ENCODE results near the gene NBAS. TPM values are rescaled to one million over a fixed set of nuclear protein-coding genes. Genes with fewer than 3 reads are reported as not detected.

Gene NBAS
- total and polyA plus RNA-seq, 2 of the 13 experiments (the other 11 are each of a cell fraction or from before 2014, with no cell fraction given) = 33.6 to 58.7 TPM

DNA sequence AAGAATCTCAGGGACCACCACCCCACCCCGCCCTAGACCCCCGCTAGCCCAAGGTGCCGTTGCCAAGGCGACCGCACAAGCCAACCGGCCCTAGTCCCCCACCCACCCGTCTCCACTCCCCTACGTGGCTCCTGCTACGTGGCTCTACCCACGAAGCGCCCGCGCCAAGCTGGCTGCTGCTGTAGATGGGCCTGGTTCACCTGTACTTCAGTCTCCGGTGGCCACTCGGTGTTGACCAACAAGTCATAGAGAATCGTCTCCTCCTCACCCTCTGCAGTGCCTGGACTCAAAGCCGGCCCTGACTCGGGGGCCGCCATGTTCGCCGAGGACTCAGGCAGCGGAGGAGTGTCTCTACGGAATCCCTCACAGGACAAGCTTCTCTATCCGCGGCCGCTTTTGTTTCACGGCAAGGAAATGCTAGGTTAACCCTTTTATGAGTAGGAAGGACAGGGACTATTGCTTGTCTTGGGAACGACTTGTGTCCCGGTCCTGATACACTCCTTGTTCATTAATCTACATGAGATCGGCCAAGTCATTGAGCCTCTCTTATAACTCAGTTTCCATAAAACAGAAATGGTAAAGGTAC, at the start of gene NBAS (continued):
- TF ChIP-seq ZNF235 (CRISPR knock-in tag; IDR thresholded peaks at IDR 0.05; ENCODE audit: borderline replicate concordance) = 0 out of 2 replicates have a peak, but pooled peaks have one; percentile 74
- TF ChIP-seq ZNF768 (CRISPR knock-in tag; IDR thresholded peaks at IDR 0.05) = peak; percentile 31
- TF ChIP-seq, protein P1, sequence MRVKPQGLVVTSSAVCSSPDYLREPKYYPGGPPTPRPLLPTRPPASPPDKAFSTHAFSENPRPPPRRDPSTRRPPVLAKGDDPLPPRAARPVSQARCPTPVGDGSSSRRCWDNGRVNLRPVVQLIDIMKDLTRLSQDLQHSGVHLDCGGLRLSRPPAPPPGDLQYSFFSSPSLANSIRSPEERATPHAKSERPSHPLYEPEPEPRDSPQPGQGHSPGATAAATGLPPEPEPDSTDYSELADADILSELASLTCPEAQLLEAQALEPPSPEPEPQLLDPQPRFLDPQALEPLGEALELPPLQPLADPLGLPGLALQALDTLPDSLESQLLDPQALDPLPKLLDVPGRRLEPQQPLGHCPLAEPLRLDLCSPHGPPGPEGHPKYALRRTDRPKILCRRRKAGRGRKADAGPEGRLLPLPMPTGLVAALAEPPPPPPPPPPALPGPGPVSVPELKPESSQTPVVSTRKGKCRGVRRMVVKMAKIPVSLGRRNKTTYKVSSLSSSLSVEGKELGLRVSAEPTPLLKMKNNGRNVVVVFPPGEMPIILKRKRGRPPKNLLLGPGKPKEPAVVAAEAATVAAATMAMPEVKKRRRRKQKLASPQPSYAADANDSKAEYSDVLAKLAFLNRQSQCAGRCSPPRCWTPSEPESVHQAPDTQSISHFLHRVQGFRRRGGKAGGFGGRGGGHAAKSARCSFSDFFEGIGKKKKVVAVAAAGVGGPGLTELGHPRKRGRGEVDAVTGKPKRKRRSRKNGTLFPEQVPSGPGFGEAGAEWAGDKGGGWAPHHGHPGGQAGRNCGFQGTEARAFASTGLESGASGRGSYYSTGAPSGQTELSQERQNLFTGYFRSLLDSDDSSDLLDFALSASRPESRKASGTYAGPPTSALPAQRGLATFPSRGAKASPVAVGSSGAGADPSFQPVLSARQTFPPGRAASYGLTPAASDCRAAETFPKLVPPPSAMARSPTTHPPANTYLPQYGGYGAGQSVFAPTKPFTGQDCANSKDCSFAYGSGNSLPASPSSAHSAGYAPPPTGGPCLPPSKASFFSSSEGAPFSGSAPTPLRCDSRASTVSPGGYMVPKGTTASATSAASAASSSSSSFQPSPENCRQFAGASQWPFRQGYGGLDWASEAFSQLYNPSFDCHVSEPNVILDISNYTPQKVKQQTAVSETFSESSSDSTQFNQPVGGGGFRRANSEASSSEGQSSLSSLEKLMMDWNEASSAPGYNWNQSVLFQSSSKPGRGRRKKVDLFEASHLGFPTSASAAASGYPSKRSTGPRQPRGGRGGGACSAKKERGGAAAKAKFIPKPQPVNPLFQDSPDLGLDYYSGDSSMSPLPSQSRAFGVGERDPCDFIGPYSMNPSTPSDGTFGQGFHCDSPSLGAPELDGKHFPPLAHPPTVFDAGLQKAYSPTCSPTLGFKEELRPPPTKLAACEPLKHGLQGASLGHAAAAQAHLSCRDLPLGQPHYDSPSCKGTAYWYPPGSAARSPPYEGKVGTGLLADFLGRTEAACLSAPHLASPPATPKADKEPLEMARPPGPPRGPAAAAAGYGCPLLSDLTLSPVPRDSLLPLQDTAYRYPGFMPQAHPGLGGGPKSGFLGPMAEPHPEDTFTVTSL (CRISPR knock-in tag; IDR thresholded peaks at IDR 0.05; ENCODE audit: borderline replicate concordance) = peak; percentile 55; the same call in 1 of the 2 replicates
- TF ChIP-seq, protein P2, sequence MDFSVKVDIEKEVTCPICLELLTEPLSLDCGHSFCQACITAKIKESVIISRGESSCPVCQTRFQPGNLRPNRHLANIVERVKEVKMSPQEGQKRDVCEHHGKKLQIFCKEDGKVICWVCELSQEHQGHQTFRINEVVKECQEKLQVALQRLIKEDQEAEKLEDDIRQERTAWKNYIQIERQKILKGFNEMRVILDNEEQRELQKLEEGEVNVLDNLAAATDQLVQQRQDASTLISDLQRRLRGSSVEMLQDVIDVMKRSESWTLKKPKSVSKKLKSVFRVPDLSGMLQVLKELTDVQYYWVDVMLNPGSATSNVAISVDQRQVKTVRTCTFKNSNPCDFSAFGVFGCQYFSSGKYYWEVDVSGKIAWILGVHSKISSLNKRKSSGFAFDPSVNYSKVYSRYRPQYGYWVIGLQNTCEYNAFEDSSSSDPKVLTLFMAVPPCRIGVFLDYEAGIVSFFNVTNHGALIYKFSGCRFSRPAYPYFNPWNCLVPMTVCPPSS (IDR thresholded peaks at IDR 0.05) = no peak
- TF ChIP-seq DPF2 (CRISPR knock-in tag; IDR thresholded peaks at IDR 0.05; ENCODE audit: borderline replicate concordance, low read depth) = no peak
- peak; percentile 88 for TF ChIP-seq ELF3 (CRISPR knock-in tag; IDR thresholded peaks at IDR 0.05)
- TF ChIP-seq, protein P3, sequence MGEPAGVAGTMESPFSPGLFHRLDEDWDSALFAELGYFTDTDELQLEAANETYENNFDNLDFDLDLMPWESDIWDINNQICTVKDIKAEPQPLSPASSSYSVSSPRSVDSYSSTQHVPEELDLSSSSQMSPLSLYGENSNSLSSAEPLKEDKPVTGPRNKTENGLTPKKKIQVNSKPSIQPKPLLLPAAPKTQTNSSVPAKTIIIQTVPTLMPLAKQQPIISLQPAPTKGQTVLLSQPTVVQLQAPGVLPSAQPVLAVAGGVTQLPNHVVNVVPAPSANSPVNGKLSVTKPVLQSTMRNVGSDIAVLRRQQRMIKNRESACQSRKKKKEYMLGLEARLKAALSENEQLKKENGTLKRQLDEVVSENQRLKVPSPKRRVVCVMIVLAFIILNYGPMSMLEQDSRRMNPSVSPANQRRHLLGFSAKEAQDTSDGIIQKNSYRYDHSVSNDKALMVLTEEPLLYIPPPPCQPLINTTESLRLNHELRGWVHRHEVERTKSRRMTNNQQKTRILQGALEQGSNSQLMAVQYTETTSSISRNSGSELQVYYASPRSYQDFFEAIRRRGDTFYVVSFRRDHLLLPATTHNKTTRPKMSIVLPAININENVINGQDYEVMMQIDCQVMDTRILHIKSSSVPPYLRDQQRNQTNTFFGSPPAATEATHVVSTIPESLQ (CRISPR knock-in tag; conservative IDR thresholded peaks at IDR 0.05) = peak; percentile 50; the same call in 1 of the 2 replicates
- TF ChIP-seq, protein P4, sequence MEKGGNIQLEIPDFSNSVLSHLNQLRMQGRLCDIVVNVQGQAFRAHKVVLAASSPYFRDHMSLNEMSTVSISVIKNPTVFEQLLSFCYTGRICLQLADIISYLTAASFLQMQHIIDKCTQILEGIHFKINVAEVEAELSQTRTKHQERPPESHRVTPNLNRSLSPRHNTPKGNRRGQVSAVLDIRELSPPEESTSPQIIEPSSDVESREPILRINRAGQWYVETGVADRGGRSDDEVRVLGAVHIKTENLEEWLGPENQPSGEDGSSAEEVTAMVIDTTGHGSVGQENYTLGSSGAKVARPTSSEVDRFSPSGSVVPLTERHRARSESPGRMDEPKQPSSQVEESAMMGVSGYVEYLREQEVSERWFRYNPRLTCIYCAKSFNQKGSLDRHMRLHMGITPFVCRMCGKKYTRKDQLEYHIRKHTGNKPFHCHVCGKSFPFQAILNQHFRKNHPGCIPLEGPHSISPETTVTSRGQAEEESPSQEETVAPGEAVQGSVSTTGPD (CRISPR knock-in tag; IDR thresholded peaks at IDR 0.05) = no peak
- TF ChIP-seq NR1H2 (CRISPR knock-in tag; IDR thresholded peaks at IDR 0.05; ENCODE audit: borderline replicate concordance, low read depth) = no peak
- TF ChIP-seq ZNF3 (CRISPR knock-in tag; IDR thresholded peaks at IDR 0.05) = 0 out of 2 replicates have a peak, but pooled peaks have one; percentile 70
- TF ChIP-seq ZNF781 (CRISPR knock-in tag; IDR thresholded peaks at IDR 0.05; ENCODE audit: borderline replicate concordance, not compliant biosample characterization) = no peak
- TF ChIP-seq, protein P5, sequence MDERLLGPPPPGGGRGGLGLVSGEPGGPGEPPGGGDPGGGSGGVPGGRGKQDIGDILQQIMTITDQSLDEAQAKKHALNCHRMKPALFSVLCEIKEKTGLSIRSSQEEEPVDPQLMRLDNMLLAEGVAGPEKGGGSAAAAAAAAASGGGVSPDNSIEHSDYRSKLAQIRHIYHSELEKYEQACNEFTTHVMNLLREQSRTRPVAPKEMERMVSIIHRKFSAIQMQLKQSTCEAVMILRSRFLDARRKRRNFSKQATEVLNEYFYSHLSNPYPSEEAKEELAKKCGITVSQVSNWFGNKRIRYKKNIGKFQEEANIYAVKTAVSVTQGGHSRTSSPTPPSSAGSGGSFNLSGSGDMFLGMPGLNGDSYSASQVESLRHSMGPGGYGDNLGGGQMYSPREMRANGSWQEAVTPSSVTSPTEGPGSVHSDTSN (CRISPR knock-in tag; IDR thresholded peaks at IDR 0.05) = no peak
- TF ChIP-seq HDAC2 (CRISPR knock-in tag; IDR thresholded peaks at IDR 0.05) = peak; percentile 90
- TF ChIP-seq ZKSCAN1 (IDR thresholded peaks at IDR 0.05; ENCODE audit: low read length) = peak; percentile 73
- TF ChIP-seq ZNF850 (CRISPR knock-in tag; conservative IDR thresholded peaks at IDR 0.05) = no peak

Measured in HepG2 (cell line).